SK-N-SH (cell line): Measurements from ENCODE around the gene RPSA. TPM values are rescaled to one million over a fixed set of nuclear protein-coding genes. Genes with fewer than 3 reads are reported as not detected.

ENCODE experiments used
- CTCF ChIA-PET: fragments of 300-600, 350-600 bp; formaldehyde crosslinking; extraction: SDS; loops from one replicate; lab custom pipeline; 2021; lab: Yijun Ruan, JAX
- POLR2A ChIA-PET: fragments of 350-600 bp; sonication (Branson Sonifier 250); formaldehyde crosslinking; extraction: SDS; loops from one replicate; lab custom pipeline; 2020; ENCODE audit warnings: antibody characterized with exemption, inconsistent platforms; lab: Yijun Ruan, JAX
- DNase-seq: peaks from one replicate; pipeline ENCODE4 v3.0.0; 2012
- H2AFZ ChIP-seq: fragments of 200-600 bp; sonication (generic); 2 replicates; pipeline ENCODE4 v1.8.1; 2016; ENCODE audit warnings: antibody characterized with exemption, mild to moderate bottlenecking, low read depth
- H3F3A ChIP-seq: fragments of 200-600 bp; sonication (generic); replicated peaks from 2 replicates; pipeline ENCODE3; 2016; ENCODE audit warnings: antibody characterized with exemption, mild to moderate bottlenecking; ENCODE audit not compliant: insufficient read depth
- H3K27ac ChIP-seq, 2 experiments: fragments of 200-500 bp in 1 of 2; fragments of 200-600 bp in 1 of 2; sonication (Bioruptor generic) in 1 of 2; sonication (generic), shearing (Covaris generic) in 1 of 2; 2 replicates each; pipeline versions ENCODE4 v1.5.1 to v1.6.1; 2014 to 2016; ENCODE audit warnings: low read depth in 2 of 2, inconsistent platforms in 1 of 2, low read length in 1 of 2, mild to moderate bottlenecking in 1 of 2, mixed read lengths in 1 of 2
- H3K27me3 ChIP-seq: fragments of 200-600 bp; sonication (generic), shearing (Covaris generic); 2 replicates; pipeline ENCODE4 v1.6.1; 2016; ENCODE audit warnings: mixed run types; ENCODE audit not compliant: insufficient read depth
- H3K36me3 ChIP-seq, 2 experiments: fragments of 200-500 bp in 1 of 2; fragments of 200-600 bp in 1 of 2; sonication (Bioruptor generic) in 1 of 2; sonication (generic) in 1 of 2; replicated peaks in 1 of 2; 2 replicates each; pipeline versions ENCODE3 to v1.5.1; 2014 to 2016; ENCODE audit warnings: low read length in 1 of 2, mild to moderate bottlenecking in 1 of 2; ENCODE audit not compliant: insufficient read depth in 2 of 2, control insufficient read depth in 1 of 2
- H3K4me1 ChIP-seq, 2 experiments: fragments of 200-500 bp in 1 of 2; fragments of 200-600 bp in 1 of 2; sonication (Bioruptor generic) in 1 of 2; sonication (generic), shearing (Covaris generic) in 1 of 2; 2 replicates each; pipeline versions ENCODE4 v1.5.1 to v1.6.1; 2014 to 2016; ENCODE audit warnings: low read depth in 1 of 2, low read length in 1 of 2, mixed run types in 1 of 2; ENCODE audit not compliant: insufficient read depth in 2 of 2, control insufficient read depth in 1 of 2
- H3K4me2 ChIP-seq: fragments of 200-600 bp; sonication (generic), shearing (Covaris generic); 2 replicates; pipeline ENCODE4 v1.6.1; 2017; ENCODE audit warnings: mixed run types
- H3K4me3 ChIP-seq, 2 experiments: fragments of 200-500 bp in 1 of 2; fragments of 200-600 bp in 1 of 2; sonication (Bioruptor generic) in 1 of 2; sonication (generic), shearing (Covaris generic) in 1 of 2; 2 replicates each; pipeline versions ENCODE4 v1.5.1 to v1.8.1; 2014 to 2016; ENCODE audit warnings: low read depth in 2 of 2, inconsistent platforms in 1 of 2, low read length in 1 of 2, mild to moderate bottlenecking in 1 of 2, mixed read lengths in 1 of 2, moderate library complexity in 1 of 2
- H3K79me2 ChIP-seq: fragments of 200-600 bp; sonication (generic); 2 replicates; pipeline ENCODE4 v1.8.1; 2017; ENCODE audit warnings: mild to moderate bottlenecking; ENCODE audit not compliant: insufficient read depth
- H3K9ac ChIP-seq: fragments of 200-600 bp; sonication (generic); 2 replicates; pipeline ENCODE4 v1.6.1; 2017; ENCODE audit warnings: mixed run types
- H3K9me2 ChIP-seq: fragments of 200-600 bp; sonication (generic); 2 replicates; pipeline ENCODE4 v1.6.1; 2017; ENCODE audit warnings: mixed run types
- H3K9me3 ChIP-seq: fragments of 200-600 bp; sonication (generic); 2 replicates; pipeline ENCODE4 v1.6.1; 2017; ENCODE audit warnings: mixed run types, mild to moderate bottlenecking, moderate library complexity
- H4K20me1 ChIP-seq: fragments of 200-600 bp; sonication (generic); 2 replicates; pipeline ENCODE4 v1.6.1; 2017; ENCODE audit warnings: mild to moderate bottlenecking, mixed run types; ENCODE audit not compliant: insufficient read depth
- CHD2 ChIP-seq: fragments of 150-350 bp; IDR thresholded peaks from 2 replicates; pipeline ENCODE4 v1.6.1; 2018; ENCODE audit warnings: low read length; ENCODE audit not compliant: partially characterized antibody
- CTCF ChIP-seq: fragments of 200-600 bp; sonication (generic); IDR thresholded peaks from 2 replicates; pipeline ENCODE4 v1.6.1; 2017; ENCODE audit warnings: antibody characterized with exemption, mild to moderate bottlenecking, moderate library complexity
- ELF1 ChIP-seq: IDR thresholded peaks from 2 replicates; pipeline ENCODE4 v1.4.0; 2012
- GABPA ChIP-seq: IDR thresholded peaks from 2 replicates; pipeline ENCODE4 v1.4.0; 2012; ENCODE audit warnings: low read depth, mild to moderate bottlenecking
- GATA2 ChIP-seq: sonication (generic); formaldehyde crosslinking; IDR thresholded peaks from 2 replicates; pipeline ENCODE4 v1.5.0; 2020; ENCODE audit warnings: mild to moderate bottlenecking, missing genetic modification reagents
- IRF3 ChIP-seq: fragments of 150-350 bp; IDR thresholded peaks from 2 replicates; pipeline ENCODE4 v1.6.1; 2016; ENCODE audit warnings: mild to moderate bottlenecking, low read depth, low read length
- MEF2A ChIP-seq: IDR thresholded peaks from 2 replicates; pipeline ENCODE4 v1.4.0; 2012; ENCODE audit warnings: low read depth, borderline replicate concordance
- NFIC ChIP-seq: IDR thresholded peaks from 2 replicates; pipeline ENCODE4 v1.4.0; 2012; ENCODE audit warnings: borderline replicate concordance
- PBX3 ChIP-seq: IDR thresholded peaks from 2 replicates; pipeline ENCODE4; 2012
- RAD21 ChIP-seq: IDR thresholded peaks from 2 replicates; pipeline ENCODE4 v1.6.1; 2012; ENCODE audit warnings: mild to moderate bottlenecking, low read length
- RCOR1 ChIP-seq: fragments of 150-350 bp; IDR thresholded peaks from 2 replicates; pipeline ENCODE4 v1.6.1; 2017; ENCODE audit warnings: antibody characterized with exemption, low read length
- RXRA ChIP-seq: IDR thresholded peaks from 2 replicates; pipeline ENCODE4 v1.4.0; 2012; ENCODE audit warnings: low read depth, mild to moderate bottlenecking, borderline replicate concordance
- SIN3A ChIP-seq: IDR thresholded peaks from 2 replicates; pipeline ENCODE4 v1.6.1; 2012; ENCODE audit warnings: low read depth, mild to moderate bottlenecking, low read length, moderate library complexity, borderline replicate concordance
- SMC3 ChIP-seq: IDR thresholded peaks from 2 replicates; pipeline ENCODE4 v1.6.1; 2012; ENCODE audit warnings: low read depth, low read length, improper control_type of control experiment
- TAF1 ChIP-seq: IDR thresholded peaks from 2 replicates; pipeline ENCODE4 v1.6.1; 2012; ENCODE audit warnings: low read depth, mild to moderate bottlenecking, low read length, moderate library complexity, borderline replicate concordance
- TCF12 ChIP-seq: IDR thresholded peaks from 2 replicates; pipeline ENCODE4 v1.4.0; 2012
- TEAD4 ChIP-seq: IDR thresholded peaks from 2 replicates; pipeline ENCODE4 v1.4.0; 2012; ENCODE audit warnings: mild to moderate bottlenecking, borderline replicate concordance; ENCODE audit not compliant: insufficient read depth
- WGBS: methylation state at CpG from one replicate; pipeline ENCODE4 v1.1.6; 2017; ENCODE audit warnings: low lambda C conversion rate; 5-methylcytosine and 5-hydroxymethylcytosine counted together
- polyA plus RNA-seq, 3 experiments: library from polyadenylated mRNA; depleted of rRNA; stranded (reverse); fragments of >200 nt; gene quantifications; 2 replicates each; pipeline ENCODE4 v1.2.3, GENCODE V29; 2012
- TF ChIP-seq, protein P1 (sequence below): fragments of 150-350 bp; IDR thresholded peaks from 2 replicates; pipeline ENCODE4 v1.6.1; 2017; ENCODE audit warnings: antibody characterized with exemption, low read length, low read depth, borderline replicate concordance

RPSA gene
- polyA plus RNA-seq, 1 of the 3 experiments (the other 2 are of a cell fraction) = 2,958 TPM

GRCh38 chr3:39448506-39449233, 42.1 kb downstream of the RPSA start:
- Histone ChIP-seq H3K9me2 (no peaks in the 10 kb centered on the region), H3K4me3 (no peak overlapping the region), H2AFZ (no peak overlapping the region), H3F3A (no peaks in the 10 kb centered on the region), H4K20me1 (no peaks in the 10 kb centered on the region), H3K27me3 (no peaks in the 10 kb centered on the region), H3K4me1 (peaks cover 0 to 2% of the 10 kb centered on the region in 2 experiments; a peak in 1 of 4 replicates), H3K9me3 (no peaks in the 10 kb centered on the region), H3K36me3 (no peaks in the 10 kb centered on the region), H3K79me2 (no peaks in the 10 kb centered on the region), H3K9ac (no peak overlapping the region), H3K4me2 (no peak overlapping the region), H3K27ac (no peak overlapping the region)
- ChIA-PET POLR2A (no interaction called here), CTCF (interaction anchor here (1.0 to 10.4 kb wide), 19 partner anchors 9 to 730 kb away, joined by 3 to 145 read pairs (median 10); no protein-coding TSS in a partner anchor)
- 64% methylated on average over 10 of the region's 10 CpGs for WGBS
- no peak for DNase-seq
- TF ChIP-seq TAF1 (no peak), ELF1 (no peak), SIN3A (no peak), IRF3 (no peak), GATA2 (CRISPR knock-in tag) (no peak), TCF12 (no peak), TEAD4 (no peak), RXRA (no peak)

- 64% methylated on average over 3 of the region's 3 CpGs for WGBS
- Histone ChIP-seq H3K27me3 (no peaks in the 10 kb centered on the region), H3K9ac (no peak overlapping the region), H3K4me1 (peaks cover 0 to 2% of the 10 kb centered on the region in 2 experiments; a peak in 1 of 4 replicates), H3F3A (no peaks in the 10 kb centered on the region), H3K4me2 (no peak overlapping the region), H3K36me3 (no peaks in the 10 kb centered on the region), H3K79me2 (no peaks in the 10 kb centered on the region), H2AFZ (no peak overlapping the region), H3K9me2 (no peaks in the 10 kb centered on the region), H3K27ac (no peak overlapping the region), H4K20me1 (no peaks in the 10 kb centered on the region), H3K4me3 (no peak overlapping the region), H3K9me3 (no peaks in the 10 kb centered on the region)
- CTCF ChIA-PET = interaction anchor here (1.0 to 10.4 kb wide), 3 partner anchors 50 to 868 kb away, joined by 4 to 145 read pairs (median 4); no protein-coding TSS in a partner anchor
- no peak for DNase-seq
- POLR2A ChIA-PET = no interaction called here
- TF ChIP-seq CHD2 (no peak), SMC3 (no peak), CTCF (no peak), PBX3 (no peak), MEF2A (no peak), TCF12 (no peak), GABPA (no peak), RAD21 (no peak), SIN3A (no peak), TAF1 (no peak), RXRA (no peak), NFIC (no peak), RCOR1 (no peak)
- TF ChIP-seq, protein P1, sequence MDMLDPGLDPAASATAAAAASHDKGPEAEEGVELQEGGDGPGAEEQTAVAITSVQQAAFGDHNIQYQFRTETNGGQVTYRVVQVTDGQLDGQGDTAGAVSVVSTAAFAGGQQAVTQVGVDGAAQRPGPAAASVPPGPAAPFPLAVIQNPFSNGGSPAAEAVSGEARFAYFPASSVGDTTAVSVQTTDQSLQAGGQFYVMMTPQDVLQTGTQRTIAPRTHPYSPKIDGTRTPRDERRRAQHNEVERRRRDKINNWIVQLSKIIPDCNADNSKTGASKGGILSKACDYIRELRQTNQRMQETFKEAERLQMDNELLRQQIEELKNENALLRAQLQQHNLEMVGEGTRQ = no peak
Observed at GRCh38 chr3:39449796-39450195, 43.3 kb downstream of the RPSA start.
